Mononuclear cell (primary cell): ENCODE measurements around the gene PDGFD. TPM values are rescaled to one million over a fixed set of nuclear protein-coding genes. Genes with fewer than 3 reads are reported as not detected.

ENCODE experiments used
- H3K27me3 ChIP-seq: 2 replicates; pipeline ENCODE4 v1.6.0; 2011; ENCODE audit warnings: low read length, control low read depth; ENCODE audit not compliant: insufficient read depth
- H3K4me1 ChIP-seq: 2 replicates; pipeline ENCODE4 v1.5.1; 2011; ENCODE audit warnings: mild to moderate bottlenecking, low read length, control low read depth; ENCODE audit not compliant: insufficient read depth
- H3K4me3 ChIP-seq: 2 replicates; pipeline ENCODE4 v1.5.1; 2011; ENCODE audit warnings: mild to moderate bottlenecking, low read length, moderate library complexity
- H3K9me3 ChIP-seq: 2 replicates; pipeline ENCODE4 v1.5.1; 2011; ENCODE audit warnings: low read depth, mild to moderate bottlenecking, control low read depth, low read length
- total RNA-seq: library from RNA; depleted of rRNA; stranded (reverse); fragments of >200 nt; gene quantifications from one replicate; pipeline ENCODE4 v1.2.3, GENCODE V29; 2012

The PDGFD gene
- total RNA-seq, 1 donor, result 3.4 TPM

DNA sequence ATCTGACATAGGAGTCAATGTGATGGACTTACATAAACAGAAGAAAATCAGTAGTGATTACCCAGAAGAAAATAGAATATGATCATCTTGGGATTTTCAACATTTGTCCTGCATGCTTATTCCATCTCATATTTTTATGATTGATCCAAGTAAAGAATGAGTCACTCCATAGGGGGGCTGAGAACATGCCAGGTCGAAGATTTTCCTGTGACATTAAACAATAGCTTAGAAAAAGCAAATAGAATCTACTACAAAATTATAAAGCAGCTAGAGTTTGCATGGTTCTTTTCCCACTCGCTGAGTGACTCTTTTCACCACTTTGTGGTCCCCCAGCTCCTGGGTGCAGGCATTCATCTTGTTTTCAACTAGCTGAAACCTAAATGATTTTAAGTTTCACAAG lies 71.2 kb downstream of the PDGFD start:
- no peaks in the 10 kb centered on the region for H3K9me3 ChIP-seq
- H3K27me3 ChIP-seq, result no peaks in the 10 kb centered on the region
- H3K4me1 ChIP-seq, result no peaks in the 10 kb centered on the region
- H3K4me3 ChIP-seq, result no peak overlapping the region

DNA sequence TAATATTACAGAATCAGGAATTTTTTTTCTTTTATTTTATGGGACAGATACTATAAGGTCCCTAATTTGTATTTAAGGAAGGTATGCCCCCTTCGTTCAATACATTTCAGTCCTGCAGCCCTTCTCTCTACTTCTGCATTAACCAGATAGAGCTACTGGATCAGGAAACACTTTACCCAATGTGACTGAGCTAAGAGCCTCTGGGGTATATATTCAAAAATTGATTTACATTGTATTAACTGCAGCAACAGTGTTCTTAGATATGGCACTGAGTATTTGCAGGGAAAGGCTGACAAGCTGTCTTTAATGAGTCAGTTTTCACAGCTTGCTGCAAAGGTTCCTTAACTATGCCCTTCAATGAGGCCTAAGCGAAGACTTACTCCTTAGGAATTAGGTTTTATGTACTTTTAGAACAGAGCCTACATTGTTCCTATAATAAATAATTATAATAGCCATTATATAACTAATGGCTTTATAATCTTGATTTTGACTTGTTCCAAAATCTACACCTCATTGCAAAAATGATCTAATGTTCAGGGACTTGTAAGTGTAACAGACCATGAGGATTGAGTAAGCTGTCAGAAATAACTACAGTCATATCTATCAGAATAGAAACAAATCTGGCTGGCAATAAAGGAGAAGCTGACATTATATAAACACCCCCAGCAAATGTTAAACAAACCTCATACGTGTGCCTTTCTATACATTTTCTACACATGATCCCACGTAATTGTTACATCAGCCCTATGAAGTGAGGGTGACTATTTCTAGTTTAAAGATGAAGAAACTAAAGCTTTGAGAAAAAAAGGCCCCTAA lies 72.5 kb downstream of the PDGFD start:
- Histone ChIP-seq H3K9me3 (no peaks in the 10 kb centered on the region), H3K4me1 (no peaks in the 10 kb centered on the region), H3K4me3 (no peak overlapping the region), H3K27me3 (no peaks in the 10 kb centered on the region)

DNA sequence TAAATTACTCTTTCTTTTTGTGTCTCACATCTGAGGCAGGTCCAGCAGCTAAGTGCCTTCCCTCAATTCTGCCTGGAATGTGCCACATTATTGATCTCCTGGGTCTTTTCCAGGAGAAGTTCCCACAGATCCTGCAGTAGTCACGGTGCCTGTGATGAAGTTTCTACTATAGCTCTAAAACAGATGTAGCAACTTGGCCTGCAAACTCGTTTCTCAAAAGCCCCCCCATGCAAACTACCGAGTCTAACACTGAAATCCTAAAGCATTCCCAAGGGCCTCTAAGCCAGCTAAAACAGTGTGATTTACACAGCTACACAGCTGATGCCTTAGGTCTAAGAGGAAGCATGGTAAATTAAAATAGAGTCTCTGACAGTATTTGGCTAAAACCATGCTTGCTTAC lies 73.2 kb downstream of the PDGFD start:
- H3K4me3 ChIP-seq, result no peak overlapping the region
- no peaks in the 10 kb centered on the region for H3K27me3 ChIP-seq
- H3K9me3 ChIP-seq, result no peaks in the 10 kb centered on the region
- H3K4me1 ChIP-seq, result no peaks in the 10 kb centered on the region

DNA sequence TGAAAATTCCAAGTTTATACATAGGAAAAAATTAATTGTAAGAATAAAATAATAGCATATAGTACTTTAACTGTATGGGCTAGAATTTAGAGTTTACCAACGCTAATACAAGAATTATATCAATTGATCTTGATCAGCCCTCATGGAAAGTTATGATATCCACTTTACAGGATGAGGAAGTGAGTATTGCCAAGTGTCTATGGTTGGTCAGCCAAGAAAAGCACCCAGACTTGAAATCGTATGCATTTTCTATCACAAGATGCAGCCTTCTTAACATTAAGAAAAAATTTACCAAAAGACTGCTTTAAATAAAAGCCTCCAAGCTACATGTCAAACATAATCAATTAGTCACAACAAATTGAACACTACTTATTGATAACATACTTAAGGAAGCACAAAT lies 74.5 kb downstream of the PDGFD start:
- no peaks in the 10 kb centered on the region for H3K4me1 ChIP-seq
- H3K27me3 ChIP-seq, result no peaks in the 10 kb centered on the region
- H3K9me3 ChIP-seq, result no peaks in the 10 kb centered on the region
- H3K4me3 ChIP-seq, result no peak overlapping the region

DNA sequence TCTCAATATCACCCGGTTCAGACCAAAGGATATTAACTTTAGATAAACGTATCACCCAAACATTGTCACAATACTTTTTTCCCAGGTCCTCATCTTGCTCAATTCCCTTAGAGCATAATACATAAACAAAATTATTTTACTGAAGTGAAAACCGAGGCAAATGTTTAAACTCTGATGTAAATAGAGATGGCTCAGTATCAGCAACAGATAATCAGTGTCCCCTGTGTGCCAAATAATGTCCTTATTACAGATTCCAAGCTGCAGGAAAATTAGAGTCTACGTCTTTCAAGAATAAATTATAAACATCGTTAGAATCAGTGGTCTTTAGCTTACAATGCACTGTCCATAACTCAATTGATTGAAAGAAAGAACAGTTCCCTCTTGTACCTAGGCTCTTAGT lies 77.3 kb downstream of the PDGFD start:
- no peaks in the 10 kb centered on the region for H3K4me1 ChIP-seq
- H3K9me3 ChIP-seq, result no peaks in the 10 kb centered on the region
- no peak overlapping the region for H3K4me3 ChIP-seq
- H3K27me3 ChIP-seq, result no peaks in the 10 kb centered on the region

DNA sequence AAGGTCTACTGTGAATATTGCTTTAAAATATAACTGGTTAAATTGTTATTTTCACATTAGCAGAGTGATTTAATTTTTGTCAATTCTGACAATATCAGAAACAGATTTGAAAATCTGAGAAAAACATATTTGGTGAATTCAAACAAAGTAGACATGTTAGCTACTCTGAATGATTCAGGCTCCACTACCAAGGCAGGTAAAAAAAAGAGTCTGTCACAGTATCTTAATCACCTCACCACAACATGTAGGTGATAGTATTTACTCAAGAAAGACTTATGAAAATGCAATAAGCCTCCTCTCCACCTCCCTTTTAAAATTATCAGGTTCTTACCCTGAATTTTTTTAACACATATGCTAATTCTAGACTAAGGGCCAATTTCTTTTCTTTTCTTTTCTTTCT lies 85.0 kb downstream of the PDGFD start:
- no peaks in the 10 kb centered on the region for H3K27me3 ChIP-seq
- H3K4me1 ChIP-seq, result peaks cover 21% of the 10 kb centered on the region
- H3K4me3 ChIP-seq, result no peak overlapping the region
- H3K9me3 ChIP-seq, result no peaks in the 10 kb centered on the region

DNA sequence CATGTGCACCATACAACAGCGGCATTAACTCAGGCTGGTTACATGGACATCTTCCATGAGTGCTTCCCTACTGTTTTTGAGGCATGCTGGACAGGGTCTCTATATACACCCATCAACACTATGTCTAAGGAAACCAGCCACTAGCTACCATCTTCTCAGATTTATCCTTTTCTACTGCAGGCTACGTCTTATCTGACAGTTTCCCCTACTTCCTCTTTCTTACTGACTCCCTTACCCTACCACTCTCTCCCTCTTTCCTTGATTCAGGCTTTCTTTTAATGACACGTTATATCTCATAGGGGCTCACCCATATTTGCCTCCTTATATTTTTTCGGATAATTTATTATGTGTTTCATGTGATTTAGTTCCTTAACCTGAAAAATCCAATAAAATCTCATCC lies 85.7 kb downstream of the PDGFD start:
- H3K4me1 ChIP-seq, result peaks cover 26% of the 10 kb centered on the region

DNA sequence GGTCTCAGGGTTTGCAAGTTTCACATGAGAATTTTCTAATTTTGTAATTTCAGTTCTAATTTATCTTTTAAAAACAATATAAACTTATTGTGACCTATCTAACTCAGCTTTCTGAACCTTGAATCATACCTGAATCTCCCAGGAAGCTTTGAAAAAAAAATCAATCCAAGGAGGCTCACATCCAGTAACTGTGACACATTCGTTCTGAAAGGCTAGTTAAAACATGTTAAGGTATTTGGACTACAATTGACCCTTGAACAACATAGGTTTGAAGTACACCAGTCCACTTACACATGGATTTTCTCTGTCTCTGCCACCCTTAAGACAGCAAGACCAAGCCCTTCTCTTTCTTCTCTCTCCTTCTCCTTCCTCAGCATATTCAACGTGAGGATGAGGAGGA lies 87.5 kb downstream of the PDGFD start:
- no peaks in the 10 kb centered on the region for H3K27me3 ChIP-seq
- H3K4me3 ChIP-seq, result no peak overlapping the region

More for the DNA sequence above, 85.7 kb downstream of the PDGFD start:
- Histone ChIP-seq H3K9me3 (no peaks in the 10 kb centered on the region), H3K4me3 (no peak overlapping the region), H3K27me3 (no peaks in the 10 kb centered on the region)

DNA sequence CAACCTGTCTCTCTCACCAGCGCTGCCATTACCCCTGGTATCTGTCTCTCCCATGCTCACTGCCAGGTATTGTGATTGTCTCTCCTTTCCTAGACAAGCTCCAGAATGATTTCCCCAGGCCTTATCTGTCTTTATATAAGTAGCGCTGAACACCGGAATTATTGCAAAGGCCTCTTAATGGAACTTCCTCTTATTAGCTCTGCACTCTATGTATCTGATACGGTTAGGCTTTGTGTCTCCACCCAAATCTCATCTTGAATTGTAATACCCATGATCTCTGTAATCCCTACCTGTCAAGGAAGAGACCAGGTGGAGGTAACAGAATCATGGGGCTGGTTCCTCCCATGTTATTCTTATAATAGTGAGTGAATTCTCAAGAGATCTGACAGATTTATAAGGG lies 88.2 kb downstream of the PDGFD start:
- no peak overlapping the region for H3K4me3 ChIP-seq

More for the DNA sequence above, 87.5 kb downstream of the PDGFD start:
- Histone ChIP-seq H3K9me3 (no peaks in the 10 kb centered on the region), H3K4me1 (peaks cover 26% of the 10 kb centered on the region)

DNA sequence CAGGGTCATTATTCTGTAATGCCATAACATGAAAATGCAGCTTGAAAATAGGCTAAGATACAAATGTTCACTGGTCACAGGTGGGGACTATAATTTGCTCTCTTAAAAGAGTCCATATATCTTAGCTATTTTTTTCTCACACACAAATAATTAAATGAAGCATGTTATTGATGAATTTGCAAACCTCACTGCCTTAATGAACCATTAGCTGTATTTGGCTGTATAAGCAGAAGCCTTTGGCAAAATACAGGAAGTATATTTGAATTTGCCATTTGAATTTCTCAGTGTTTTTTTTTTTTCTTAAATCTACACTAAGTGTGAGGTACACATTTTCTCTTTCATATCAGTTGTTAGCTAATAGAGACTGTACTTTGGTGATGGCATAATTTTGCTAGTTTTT lies 88.9 kb downstream of the PDGFD start:
- H3K4me3 ChIP-seq, result no peak overlapping the region
- no peaks in the 10 kb centered on the region for H3K27me3 ChIP-seq
- peaks cover 26% of the 10 kb centered on the region for H3K4me1 ChIP-seq
- no peaks in the 10 kb centered on the region for H3K9me3 ChIP-seq

More for the DNA sequence above, 88.2 kb downstream of the PDGFD start:
- Histone ChIP-seq H3K27me3 (no peaks in the 10 kb centered on the region), H3K9me3 (no peaks in the 10 kb centered on the region), H3K4me1 (peaks cover 26% of the 10 kb centered on the region)

DNA sequence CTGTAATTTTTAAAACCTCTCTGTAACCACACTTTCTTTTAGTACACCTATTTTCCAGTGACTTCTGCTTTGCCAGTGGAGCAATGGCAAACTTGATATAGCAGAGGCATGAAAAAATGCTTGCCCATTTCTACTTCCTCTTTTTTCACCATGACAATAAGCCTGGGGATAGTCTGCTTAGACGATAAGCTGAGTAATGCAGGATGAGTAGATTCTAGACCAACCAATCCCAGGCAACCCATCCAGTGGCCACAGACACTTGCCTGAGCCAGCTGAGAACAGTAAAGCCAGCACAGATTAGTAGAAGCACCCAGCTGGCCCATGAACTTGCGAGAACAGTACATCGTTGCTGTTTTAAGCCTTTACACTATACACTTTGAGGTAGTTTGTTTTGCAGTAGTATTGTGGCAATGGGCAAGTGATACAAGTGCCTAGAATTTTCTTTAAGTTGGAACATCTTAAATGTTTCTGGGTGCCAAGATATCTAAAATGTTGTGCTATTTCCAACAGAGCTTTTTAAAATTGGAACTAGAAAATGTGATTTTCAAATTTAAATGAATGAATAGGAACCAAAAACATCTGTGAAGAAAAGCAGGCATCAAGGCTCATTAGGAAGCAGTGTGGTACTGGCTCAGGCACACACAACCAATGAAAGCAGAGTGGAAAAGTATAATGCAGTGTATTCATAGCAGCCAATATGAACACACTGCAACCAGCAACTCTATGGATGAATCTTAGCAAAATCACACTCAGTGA lies 89.8 kb downstream of the PDGFD start:
- peaks cover 26% of the 10 kb centered on the region for H3K4me1 ChIP-seq
- H3K9me3 ChIP-seq, result no peaks in the 10 kb centered on the region
- no peak overlapping the region for H3K4me3 ChIP-seq
- no peaks in the 10 kb centered on the region for H3K27me3 ChIP-seq

DNA sequence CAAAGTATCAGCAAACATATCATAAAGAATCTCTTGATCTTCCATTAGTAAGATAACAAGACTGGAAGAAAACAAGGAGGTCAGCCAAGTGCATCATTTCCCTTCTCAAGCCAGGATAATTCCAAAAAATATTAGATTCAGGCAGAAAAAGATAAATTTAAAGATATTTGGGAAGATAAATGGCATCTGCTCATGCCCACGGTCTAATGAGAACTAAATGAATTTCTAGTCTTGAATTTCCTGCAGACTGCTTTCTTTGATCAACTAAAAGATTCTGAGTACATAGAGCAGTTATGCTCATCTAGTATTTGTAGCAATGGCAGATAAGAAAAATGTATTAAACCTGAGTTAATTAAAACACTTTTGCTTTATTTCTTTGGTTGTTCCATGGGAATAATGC lies 96.4 kb downstream of the PDGFD start:
- Histone ChIP-seq H3K9me3 (no peaks in the 10 kb centered on the region), H3K27me3 (no peaks in the 10 kb centered on the region), H3K4me3 (no peak overlapping the region), H3K4me1 (peaks cover 13% of the 10 kb centered on the region)

DNA sequence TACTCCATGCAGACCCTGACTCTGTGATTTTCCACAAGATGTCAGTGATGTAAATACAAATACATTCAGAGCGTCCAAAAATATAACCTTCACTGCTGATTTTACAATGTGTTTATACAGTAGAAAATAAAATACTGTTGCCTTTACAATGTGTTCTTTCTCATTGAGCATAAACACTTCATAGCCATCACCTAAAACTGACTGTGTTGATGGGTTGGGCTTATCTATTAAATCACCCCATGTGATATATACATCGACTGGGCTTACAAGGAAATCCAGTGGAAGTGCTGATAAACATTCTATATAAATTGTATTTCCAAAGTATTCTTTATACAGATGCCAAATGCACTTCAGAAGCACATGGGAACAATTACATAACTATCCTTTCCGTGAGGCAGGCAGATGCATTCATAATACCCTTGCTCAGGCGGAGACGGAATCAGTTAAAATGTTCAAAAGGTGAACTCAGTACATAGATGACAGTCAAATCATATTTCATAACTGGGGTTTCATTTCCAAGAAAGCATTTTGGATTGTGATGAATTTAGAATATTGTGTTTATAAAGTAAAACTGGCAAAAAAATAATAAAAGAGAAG lies 99.8 kb downstream of the PDGFD start:
- H3K4me1 ChIP-seq, result peaks cover 24% of the 10 kb centered on the region
- no peak overlapping the region for H3K4me3 ChIP-seq
- H3K27me3 ChIP-seq, result no peaks in the 10 kb centered on the region
- H3K9me3 ChIP-seq, result no peaks in the 10 kb centered on the region

DNA sequence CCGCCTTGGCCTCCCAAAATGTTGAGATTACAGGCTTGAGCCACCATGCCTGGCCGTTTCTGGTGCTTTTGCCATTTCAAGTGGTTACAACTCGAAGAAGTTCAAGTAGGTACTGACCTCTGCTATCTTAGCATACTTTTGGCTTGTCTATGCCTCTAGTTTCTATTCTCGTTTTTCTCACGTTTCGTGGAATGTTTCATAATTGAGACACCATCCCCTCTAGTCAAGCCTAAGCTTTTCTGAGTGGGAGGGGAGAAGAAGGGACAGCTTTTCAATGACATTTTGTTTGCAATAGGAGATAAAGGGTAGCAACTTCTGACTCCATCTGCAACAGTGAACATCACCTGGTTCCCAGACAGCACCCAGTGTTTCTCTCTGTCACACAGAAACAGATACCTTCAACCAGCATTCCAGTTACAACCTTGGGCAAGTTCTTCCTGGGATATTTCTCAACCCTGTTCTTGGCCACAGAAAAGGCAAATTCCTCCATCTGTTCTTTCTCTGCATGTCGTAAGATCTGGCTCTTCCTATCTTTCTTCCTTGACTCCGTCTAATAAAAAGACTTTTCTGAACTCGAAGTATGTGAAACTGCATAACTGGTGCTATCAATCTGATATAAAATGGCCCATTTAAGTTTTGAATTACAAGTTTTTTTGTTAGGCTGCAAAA lies 102.0 kb downstream of the PDGFD start:
- peaks cover 24% of the 10 kb centered on the region for H3K4me1 ChIP-seq
- no peaks in the 10 kb centered on the region for H3K9me3 ChIP-seq
- no peak overlapping the region for H3K4me3 ChIP-seq
- no peaks in the 10 kb centered on the region for H3K27me3 ChIP-seq

DNA sequence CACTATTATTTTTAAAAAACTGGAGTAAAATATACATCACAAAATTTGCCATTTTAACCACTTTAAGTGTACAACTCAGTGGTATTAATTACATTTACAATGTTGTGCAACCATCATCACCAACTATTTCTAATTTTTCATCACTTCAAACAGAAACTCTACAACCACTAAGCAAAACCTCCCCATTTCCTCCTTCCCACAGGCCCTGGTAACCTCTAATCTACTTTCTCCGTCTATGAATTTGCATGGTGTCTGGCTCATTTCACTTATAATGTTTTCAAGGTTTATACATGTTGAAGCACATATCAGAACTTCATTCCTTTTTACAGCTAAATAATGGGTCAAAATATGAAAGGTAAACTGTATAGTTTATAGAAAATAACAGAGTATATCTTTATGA lies 103.1 kb downstream of the PDGFD start:
- Histone ChIP-seq H3K4me1 (peaks cover 24% of the 10 kb centered on the region), H3K4me3 (no peak overlapping the region), H3K27me3 (no peaks in the 10 kb centered on the region), H3K9me3 (no peaks in the 10 kb centered on the region)
